MM.1S (cell line): ENCODE measurements around the gene CCDC194.

ENCODE experiments used
- EZH2 ChIP-seq: fragments of 300-600 bp; sonication (generic); optimal IDR thresholded peaks from 2 replicates; pipeline ENCODE3; 2017; ENCODE audit warnings: low read depth, mild to moderate bottlenecking, antibody characterized with exemption, low read length, mixed read lengths
- EZH2phosphoT487 ChIP-seq: fragments of 300-600 bp; sonication (generic); IDR thresholded peaks from 2 replicates; pipeline ENCODE4 v1.6.1; 2018; ENCODE audit warnings: antibody characterized with exemption, low read length
- TF ChIP-seq, protein P1 (sequence below): fragments of 300-600 bp; sonication (generic); IDR thresholded peaks from 2 replicates; pipeline ENCODE4 v1.5.1; 2016; ENCODE audit warnings: antibody characterized with exemption, low read length, mixed read lengths

- TF ChIP-seq, protein P1, sequence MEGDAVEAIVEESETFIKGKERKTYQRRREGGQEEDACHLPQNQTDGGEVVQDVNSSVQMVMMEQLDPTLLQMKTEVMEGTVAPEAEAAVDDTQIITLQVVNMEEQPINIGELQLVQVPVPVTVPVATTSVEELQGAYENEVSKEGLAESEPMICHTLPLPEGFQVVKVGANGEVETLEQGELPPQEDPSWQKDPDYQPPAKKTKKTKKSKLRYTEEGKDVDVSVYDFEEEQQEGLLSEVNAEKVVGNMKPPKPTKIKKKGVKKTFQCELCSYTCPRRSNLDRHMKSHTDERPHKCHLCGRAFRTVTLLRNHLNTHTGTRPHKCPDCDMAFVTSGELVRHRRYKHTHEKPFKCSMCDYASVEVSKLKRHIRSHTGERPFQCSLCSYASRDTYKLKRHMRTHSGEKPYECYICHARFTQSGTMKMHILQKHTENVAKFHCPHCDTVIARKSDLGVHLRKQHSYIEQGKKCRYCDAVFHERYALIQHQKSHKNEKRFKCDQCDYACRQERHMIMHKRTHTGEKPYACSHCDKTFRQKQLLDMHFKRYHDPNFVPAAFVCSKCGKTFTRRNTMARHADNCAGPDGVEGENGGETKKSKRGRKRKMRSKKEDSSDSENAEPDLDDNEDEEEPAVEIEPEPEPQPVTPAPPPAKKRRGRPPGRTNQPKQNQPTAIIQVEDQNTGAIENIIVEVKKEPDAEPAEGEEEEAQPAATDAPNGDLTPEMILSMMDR: no peak
- TF ChIP-seq EZH2: no peak
- TF ChIP-seq EZH2phosphoT487: no peak
Measured at GRCh38 chr19:17436874-17437267, 42.9 kb upstream of the CCDC194 start.
